Large intestine (tissue), 3 donors: ENCODE measurements around the gene GPR132. TPM values are rescaled to one million over a fixed set of nuclear protein-coding genes. Genes with fewer than 3 reads are reported as not detected.

Experiments used
- DNase-seq, 2 donors: peaks; one replicate each; pipeline versions ENCODE4 v3.0.0 to v3.0.0-alpha.2; 2013
- H3K27ac ChIP-seq: one replicate; pipeline ENCODE4 v1.5.1; 2013; ENCODE audit warnings: low read length
- H3K27me3 ChIP-seq: 2 replicates; pipeline ENCODE4 v1.6.1; 2013; ENCODE audit warnings: low read length; ENCODE audit not compliant: control insufficient read depth, insufficient read depth
- H3K36me3 ChIP-seq: 2 replicates; pipeline ENCODE4 v1.6.1; 2013; ENCODE audit warnings: low read length; ENCODE audit not compliant: control insufficient read depth, insufficient read depth
- H3K4me1 ChIP-seq: one replicate; pipeline ENCODE4 v1.6.1; 2013; ENCODE audit warnings: low read length; ENCODE audit not compliant: control insufficient read depth, insufficient read depth
- H3K4me3 ChIP-seq: one replicate; pipeline ENCODE4 v1.5.1; 2013; ENCODE audit warnings: low read length
- H3K9me3 ChIP-seq: one replicate; pipeline ENCODE4 v1.6.1; 2013; ENCODE audit warnings: mild to moderate bottlenecking, low read depth, low read length, moderate library complexity; ENCODE audit not compliant: control insufficient read depth
- whole genome bisulfite sequencing: methylation state at CpG from one replicate; pipeline ENCODE4 v1.1.5; 2013; ENCODE audit warnings: low lambda C conversion rate; ENCODE audit not compliant: insufficient coverage; 5-methylcytosine and 5-hydroxymethylcytosine counted together
- polyA plus RNA-seq: library from polyadenylated mRNA; unstranded; fragments of 120-200 nt; gene quantifications from one replicate; pipeline ENCODE4 v1.2.1, GENCODE V29; 2013

Gene GPR132
- polyA plus RNA-seq, 1 donor, result 1.5 TPM

- WGBS, result no CpG with 5 or more reads among the region's 9 CpGs
- Histone ChIP-seq H3K9me3 (peaks cover 2% of the 10 kb centered on the region), H3K27me3 (peaks cover 22% of the 10 kb centered on the region), H3K36me3 (no peaks in the 10 kb centered on the region), H3K4me1 (peaks cover 48% of the 10 kb centered on the region), H3K27ac (peak overlapping the region; percentile 97), H3K4me3 (no peak overlapping the region)
- no peak for DNase-seq
Observed at GRCh38 chr14:105091054-105091516, 25.9 kb upstream of the GPR132 start.

- peak overlapping the region; percentile 97 for H3K27ac ChIP-seq
- no peaks in the 10 kb centered on the region for H3K36me3 ChIP-seq
- peaks cover 2% of the 10 kb centered on the region for H3K9me3 ChIP-seq
- DNase-seq, result peak; percentile 77 to 81
- H3K4me3 ChIP-seq, result no peak overlapping the region
- no CpG with 5 or more reads among the region's 7 CpGs for WGBS
- H3K4me1 ChIP-seq, result peaks cover 48% of the 10 kb centered on the region
- peaks cover 24% of the 10 kb centered on the region for H3K27me3 ChIP-seq
Observed at GRCh38 chr14:105090493-105091053, 25.3 kb upstream of the GPR132 start.

- no CpG with 5 or more reads among the region's 15 CpGs for WGBS
- DNase-seq, result no peak
- H3K36me3 ChIP-seq, result no peaks in the 10 kb centered on the region
- peaks cover 24% of the 10 kb centered on the region for H3K27me3 ChIP-seq
- H3K4me3 ChIP-seq, result no peak overlapping the region
- H3K9me3 ChIP-seq, result peaks cover 2% of the 10 kb centered on the region
- peaks cover 48% of the 10 kb centered on the region for H3K4me1 ChIP-seq
- H3K27ac ChIP-seq, result no peak overlapping the region
Observed at GRCh38 chr14:105089746-105090492, 24.7 kb upstream of the GPR132 start.

GRCh38 chr14:105088812-105089745, 23.8 kb upstream of the GPR132 start:
- Histone ChIP-seq H3K4me3 (no peak overlapping the region), H3K27me3 (peaks cover 24% of the 10 kb centered on the region), H3K9me3 (peaks cover 2% of the 10 kb centered on the region), H3K36me3 (no peaks in the 10 kb centered on the region), H3K4me1 (peaks cover 42% of the 10 kb centered on the region), H3K27ac (no peak overlapping the region)
- WGBS, result no CpG with 5 or more reads among the region's 24 CpGs
- DNase-seq, result no peak

- Histone ChIP-seq H3K4me3 (no peak overlapping the region), H3K36me3 (no peaks in the 10 kb centered on the region), H3K9me3 (peaks cover 2% of the 10 kb centered on the region), H3K4me1 (peaks cover 40% of the 10 kb centered on the region), H3K27ac (no peak overlapping the region), H3K27me3 (peaks cover 24% of the 10 kb centered on the region)
- peak in 1 of 2 donors; percentile 35 for DNase-seq
- WGBS, result no CpG with 5 or more reads among the region's 44 CpGs
Observed at GRCh38 chr14:105087963-105088811, 23.0 kb upstream of the GPR132 start.

- Histone ChIP-seq H3K27me3 (peaks cover 24% of the 10 kb centered on the region), H3K4me3 (peak overlapping the region; percentile 39), H3K36me3 (no peaks in the 10 kb centered on the region), H3K9me3 (peaks cover 2% of the 10 kb centered on the region), H3K4me1 (peaks cover 36% of the 10 kb centered on the region), H3K27ac (no peak overlapping the region)
- DNase-seq, result peak in 1 of 2 donors; percentile 39
- WGBS, result no CpG with 5 or more reads among the region's 60 CpGs
Observed at GRCh38 chr14:105087308-105087962, 22.2 kb upstream of the GPR132 start.

GRCh38 chr14:105086833-105087307, 21.6 kb upstream of the GPR132 start:
- H3K4me1 ChIP-seq, result peaks cover 30% of the 10 kb centered on the region
- H3K27me3 ChIP-seq, result peaks cover 24% of the 10 kb centered on the region
- no peak overlapping the region for H3K27ac ChIP-seq
- H3K36me3 ChIP-seq, result no peaks in the 10 kb centered on the region
- peak in 1 of 2 donors; percentile 70 for DNase-seq
- WGBS, result no CpG with 5 or more reads among the region's 45 CpGs
- peaks cover 2% of the 10 kb centered on the region for H3K9me3 ChIP-seq
- peak overlapping the region; percentile 39 for H3K4me3 ChIP-seq

GRCh38 chr14:105085766-105086165, 20.5 kb upstream of the GPR132 start:
- no peak overlapping the region for H3K4me3 ChIP-seq
- peaks cover 24% of the 10 kb centered on the region for H3K27me3 ChIP-seq
- no peak overlapping the region for H3K27ac ChIP-seq
- peaks cover 2% of the 10 kb centered on the region for H3K9me3 ChIP-seq
- peaks cover 19% of the 10 kb centered on the region for H3K4me1 ChIP-seq
- no peak for DNase-seq
- no peaks in the 10 kb centered on the region for H3K36me3 ChIP-seq
- no CpG with 5 or more reads among the region's 5 CpGs for WGBS
